Anterior cingulate cortex (tissue), 58 donors: ENCODE measurements around the gene SPRED1.

Source experiments
- DNase-seq, 58 donors: peaks; one replicate each; lab custom pipeline; 2025; lab: John Stamatoyannopoulos, UW

Gene SPRED1

GRCh38 chr15:38332711-38333110, 80.1 kb downstream of the SPRED1 start:
- DNase-seq: no peak

- DNase-seq: no peak
Measured at GRCh38 chr15:38335116-38335515, 82.5 kb downstream of the SPRED1 start.

GRCh38 chr15:38344351-38344750, 91.7 kb downstream of the SPRED1 start:
- DNase-seq: no peak

GRCh38 chr15:38349251-38349650, 96.6 kb downstream of the SPRED1 start:
- DNase-seq: no peak

DNA sequence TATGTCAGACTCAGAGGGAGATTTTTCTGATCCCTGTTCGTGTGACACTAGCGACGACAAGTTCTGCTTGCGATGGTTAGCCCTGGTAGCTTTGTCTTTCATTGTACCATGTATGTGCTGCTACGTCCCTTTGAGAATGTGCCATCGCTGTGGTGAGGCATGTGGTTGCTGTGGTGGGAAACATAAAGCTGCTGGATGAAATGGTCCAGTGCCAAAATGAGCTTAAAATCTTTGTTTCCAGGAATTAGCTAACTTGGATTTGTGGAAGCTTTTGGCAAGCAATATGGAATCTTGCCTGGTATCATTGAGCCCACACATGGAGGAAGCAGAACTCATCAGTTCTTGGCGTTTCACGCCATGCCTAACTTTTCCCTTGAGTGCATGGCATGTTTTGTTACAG, 98.8 kb downstream of the SPRED1 start:
- DNase-seq: peak in 2 of 58 donors; percentile 10 to 17

DNA sequence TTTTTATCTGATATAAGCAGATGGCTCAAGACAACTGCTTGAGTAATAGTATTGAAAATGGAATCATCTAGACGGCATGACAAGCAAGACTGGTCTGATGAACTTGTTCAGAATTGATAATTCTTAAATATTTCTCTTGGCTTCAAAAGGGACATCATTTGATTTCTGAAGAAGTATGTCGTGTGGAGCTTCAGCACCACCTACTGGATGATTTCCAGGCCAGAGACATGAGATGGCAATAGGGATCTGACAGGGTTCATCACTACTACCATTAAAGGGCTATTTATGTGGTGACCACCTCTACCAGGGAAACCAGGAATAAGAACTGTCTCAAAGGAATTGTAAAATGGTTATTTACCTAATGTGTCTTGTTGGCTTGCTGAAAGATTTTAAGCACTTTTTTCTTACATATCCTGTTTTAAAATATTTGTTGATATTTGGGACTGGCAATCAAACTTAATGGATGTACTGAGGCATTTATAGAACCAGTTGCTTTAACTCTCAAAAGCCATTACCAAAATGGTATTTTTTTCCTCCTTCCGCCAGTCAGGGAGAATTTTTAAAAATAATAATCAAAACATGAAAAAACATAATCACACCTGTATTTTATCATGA, 101.8 kb downstream of the SPRED1 start:
- peak in 35 of 58 donors; percentile 3 to 79 (median 31) for DNase-seq

GRCh38 chr15:38362355-38362754, 109.7 kb downstream of the SPRED1 start:
- DNase-seq: peak in 6 of 58 donors; percentile 3 to 32 (median 8)

GRCh38 chr15:38367476-38367875, 114.8 kb downstream of the SPRED1 start:
- no peak for DNase-seq

- no peak for DNase-seq
Measured at GRCh38 chr15:38369936-38370478, 117.4 kb downstream of the SPRED1 start.

GRCh38 chr15:38373016-38373415, 120.4 kb downstream of the SPRED1 start:
- DNase-seq: no peak

GRCh38 chr15:38374029-38374428, 121.4 kb downstream of the SPRED1 start:
- DNase-seq: no peak

GRCh38 chr15:38374556-38374955, 121.9 kb downstream of the SPRED1 start:
- no peak for DNase-seq

- DNase-seq: no peak
Measured at GRCh38 chr15:38376081-38376480, 123.4 kb downstream of the SPRED1 start.

DNA sequence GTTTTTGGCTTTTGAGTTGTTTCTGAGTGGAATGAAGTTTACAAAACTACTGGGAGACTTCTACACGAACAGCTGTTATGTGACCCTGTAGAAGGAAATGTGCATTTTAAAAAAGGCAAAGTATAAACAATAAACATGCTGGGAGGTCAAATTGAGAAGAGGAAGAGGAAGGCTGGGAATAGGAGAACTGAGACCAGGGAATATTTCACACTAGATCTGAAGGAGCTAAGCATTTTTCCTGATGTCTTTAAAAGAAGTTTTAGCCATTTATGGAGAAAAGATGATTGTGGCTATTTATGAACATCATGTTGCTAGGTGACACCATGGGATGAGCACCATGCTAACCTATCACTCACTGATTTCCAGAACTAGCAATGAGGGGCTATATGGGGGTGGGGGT, 125.0 kb downstream of the SPRED1 start:
- peak in 1 of 58 donors; percentile 6 for DNase-seq

DNA sequence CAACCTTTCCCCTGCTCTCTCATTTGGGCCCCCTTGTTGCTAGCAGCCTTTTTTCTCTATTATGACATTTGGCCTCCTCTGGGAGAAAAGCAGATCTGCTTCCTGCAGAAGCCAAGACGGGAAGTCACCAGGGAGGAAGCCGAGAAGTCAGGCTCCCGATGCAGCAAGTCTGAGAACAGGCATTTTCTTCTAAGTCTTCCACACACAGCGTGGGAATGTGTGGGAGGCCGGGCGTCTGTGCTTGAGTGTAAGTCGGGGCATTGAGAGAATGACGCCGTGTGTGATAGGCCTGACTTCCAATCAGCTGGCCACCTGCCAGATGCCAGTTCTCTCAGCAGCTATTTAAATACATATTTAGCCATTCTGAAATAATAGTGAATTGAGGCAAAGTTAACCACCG, 125.5 kb downstream of the SPRED1 start:
- DNase-seq: peak in 45 of 58 donors; percentile 5 to 63 (median 26)

GRCh38 chr15:38389924-38390542, 137.4 kb downstream of the SPRED1 start:
- DNase-seq: peak in 19 of 58 donors; percentile 1 to 35 (median 5)

- DNase-seq: no peak
Measured at GRCh38 chr15:38391191-38391590, 138.6 kb downstream of the SPRED1 start.

DNA sequence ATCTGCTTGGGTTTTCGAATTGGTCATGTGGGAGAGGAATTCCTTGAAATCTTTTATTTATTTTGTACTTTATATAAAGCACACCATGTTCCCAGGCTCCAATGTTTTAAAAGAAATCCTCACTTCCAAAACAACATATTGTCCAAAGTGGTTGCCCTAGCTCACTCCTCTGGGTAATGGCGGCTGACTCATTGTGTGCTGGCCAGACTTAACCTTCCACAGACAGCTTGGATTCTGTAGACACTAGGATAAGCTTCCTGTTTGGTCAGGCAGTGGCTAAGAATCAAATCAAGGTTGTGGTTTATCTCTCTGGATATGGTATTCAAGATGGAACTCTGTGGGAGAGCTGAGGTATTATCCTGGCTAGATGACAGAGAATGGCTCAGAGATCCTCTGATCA, 145.5 kb downstream of the SPRED1 start:
- no peak for DNase-seq

GRCh38 chr15:38401106-38401505, 148.5 kb downstream of the SPRED1 start:
- no peak for DNase-seq

- DNase-seq: no peak
Measured at GRCh38 chr15:38401701-38402100, 149.1 kb downstream of the SPRED1 start.

- peak in 4 of 58 donors; percentile 1 to 3 (median 2) for DNase-seq
Measured at GRCh38 chr15:38406436-38406835, 153.8 kb downstream of the SPRED1 start.
